Suprapubic skin (tissue), 4 donors: ENCODE data around the gene SLC38A3.

ENCODE experiments used
- POLR2A ChIP-seq, 2 donors: fragments of 450-650 bp; IDR thresholded peaks; one replicate each; pipeline ENCODE4 v1.6.1; 2017; ENCODE audit warnings: antibody characterized with exemption in 2 of 2, mild to moderate bottlenecking in 2 of 2, moderate library complexity in 2 of 2
- POLR2AphosphoS5 ChIP-seq, 3 donors: sonication (generic); formaldehyde crosslinking; IDR thresholded peaks; one replicate each; pipeline ENCODE4 v1.6.1; 2017; ENCODE audit warnings: antibody characterized with exemption in 3 of 3

- TF ChIP-seq POLR2A (IDR thresholded peaks at IDR 0.05) (no peak), POLR2AphosphoS5 (IDR thresholded peaks at IDR 0.05) (no peak)
These were observed 21.3 kb upstream of the SLC38A3 start for GRCh38 chr3:50183755-50184154.
